AG04450 (cell line): ENCODE data around the gene PALLD. TPM values are rescaled to one million over a fixed set of nuclear protein-coding genes. Genes with fewer than 3 reads are reported as not detected.

Source experiments
- CTCF ChIA-PET: fragments of 300-600, 350-600 bp; formaldehyde crosslinking; extraction: SDS; loops from one replicate; lab custom pipeline; 2022; ENCODE audit warnings: antibody characterized with exemption, inconsistent platforms; lab: Charles Lee
- POLR2A ChIA-PET: fragments of 350-600 bp; formaldehyde crosslinking; extraction: SDS; loops from one replicate; lab custom pipeline; 2021; ENCODE audit warnings: antibody characterized with exemption, inconsistent platforms; lab: Yijun Ruan, JAX
- DNase-seq: peaks from one replicate; pipeline ENCODE4 v3.0.0-alpha.2; 2011; ENCODE audit warnings: low read depth, low spot score
- H3K27ac ChIP-seq: one replicate; pipeline ENCODE4 v1.5.1; 2012; ENCODE audit warnings: low read depth, low read length, control low read depth
- H3K27me3 ChIP-seq: one replicate; pipeline ENCODE4 v1.6.0; 2012; ENCODE audit warnings: low read length; ENCODE audit not compliant: control insufficient read depth, insufficient read depth
- H3K4me3 ChIP-seq: 2 replicates; pipeline ENCODE4 v1.5.1; 2011; ENCODE audit warnings: mild to moderate bottlenecking, low read depth, low read length, control low read depth
- H3K9me3 ChIP-seq: 2 replicates; pipeline ENCODE4 v1.5.1; 2012; ENCODE audit warnings: low read length; ENCODE audit not compliant: control insufficient read depth, insufficient read depth
- CTCF ChIP-seq: IDR thresholded peaks from 2 replicates; pipeline ENCODE4 v1.5.1; 2011; ENCODE audit warnings: low read depth, low read length, control low read depth, inconsistent platforms
- polyA plus RNA-seq: library from polyadenylated mRNA; depleted of rRNA; stranded (reverse); fragments of >200 nt; gene quantifications from 2 replicates; pipeline ENCODE4 v1.2.3, GENCODE V29; 2011

The PALLD gene
- polyA plus RNA-seq, 1 experiment: 159 TPM

- ChIA-PET CTCF (interaction anchor here (0.6 to 3.9 kb wide), 13 partner anchors 10 to 319 kb away, joined by 3 to 17 read pairs (median 4); no protein-coding TSS in a partner anchor), POLR2A (interaction anchor here (0.6 to 5.0 kb wide), 21 partner anchors 9 to 370 kb away, joined by 3 to 204 read pairs (median 6); no protein-coding TSS in a partner anchor)
- Histone ChIP-seq H3K27me3 (no peaks in the 10 kb centered on the region), H3K9me3 (no peaks in the 10 kb centered on the region; the same call in 1 of the 2 replicates), H3K4me3 (peak overlapping the region; percentile 84), H3K27ac (peak overlapping the region; percentile 94)
- TF ChIP-seq CTCF: peak; percentile 45
- no peak for DNase-seq
These were observed 336.1 kb downstream of the PALLD start for GRCh38 chr4:168832763-168833575.

GRCh38 chr4:168833881-168834280, 337.0 kb downstream of the PALLD start:
- no peak for DNase-seq

GRCh38 chr4:168835880-168836454, 339.1 kb downstream of the PALLD start:
- Histone ChIP-seq H3K27me3 (no peaks in the 10 kb centered on the region), H3K4me3 (peak overlapping the region; percentile 30), H3K9me3 (no peaks in the 10 kb centered on the region; the same call in 1 of the 2 replicates), H3K27ac (no peak overlapping the region)
- TF ChIP-seq CTCF: no peak
- DNase-seq: no peak
- POLR2A ChIA-PET: interaction anchor here (0.8 to 1.3 kb wide), 2 partner anchors 20 to 202 kb away, joined by 3 read pairs; no protein-coding TSS in a partner anchor
- CTCF ChIA-PET: interaction anchor here (0.6 to 1.9 kb wide), 3 partner anchors 89 to 292 kb away, joined by 3 to 6 read pairs (median 4); no protein-coding TSS in a partner anchor

More at GRCh38 chr4:168833881-168834280, 337.0 kb downstream of the PALLD start:
- H3K27ac ChIP-seq: no peak overlapping the region
- H3K4me3 ChIP-seq: peak overlapping the region; percentile 84
- no peaks in the 10 kb centered on the region; the same call in 1 of the 2 replicates for H3K9me3 ChIP-seq
- POLR2A ChIA-PET: interaction anchor here (0.6 to 5.0 kb wide), 5 partner anchors 9 to 248 kb away, joined by 3 to 204 read pairs (median 14); no protein-coding TSS in a partner anchor
- CTCF ChIA-PET: interaction anchor here (1.0 to 3.9 kb wide), 10 partner anchors 11 to 320 kb away, joined by 3 to 17 read pairs (median 4); no protein-coding TSS in a partner anchor
- no peak for TF ChIP-seq CTCF
- H3K27me3 ChIP-seq: no peaks in the 10 kb centered on the region

GRCh38 chr4:168836490-168836889, 339.6 kb downstream of the PALLD start:
- no peak for TF ChIP-seq CTCF
- DNase-seq: no peak
- Histone ChIP-seq H3K27ac (no peak overlapping the region), H3K9me3 (no peaks in the 10 kb centered on the region; the same call in 1 of the 2 replicates), H3K27me3 (no peaks in the 10 kb centered on the region), H3K4me3 (no peak overlapping the region)
- ChIA-PET CTCF (interaction anchor here (0.5 to 1.9 kb wide), 5 partner anchors 16 to 333 kb away, joined by 3 to 8 read pairs (median 4); no protein-coding TSS in a partner anchor), POLR2A (interaction anchor here (0.6 to 1.7 kb wide), 4 partner anchors 20 to 203 kb away, joined by 3 read pairs; no protein-coding TSS in a partner anchor)
